A673 (cell line): ENCODE results near the gene NHS. TPM values are rescaled to one million over a fixed set of nuclear protein-coding genes. Genes with fewer than 3 reads are reported as not detected.

Experiments used
- BruUV-seq: library from RNA; stranded (reverse); fragments of 400-500 nt; replicated peaks from 2 replicates; lab custom pipeline; 2021; lab: Mats Ljungman, UMichigan
- CTCF ChIA-PET: fragments of 300-600 bp; sonication (Branson Sonifier 250); formaldehyde crosslinking; loops from one replicate; lab custom pipeline; 2022; ENCODE audit warnings: antibody characterized with exemption; lab: Charles Lee
- POLR2A ChIA-PET: fragments of 300-600 bp; sonication (Branson Sonifier 250); formaldehyde crosslinking; loops from one replicate; lab custom pipeline; 2022; ENCODE audit warnings: antibody characterized with exemption; ENCODE audit not compliant: low non-redundant PET; lab: Charles Lee
- DNase-seq: peaks from one replicate; pipeline ENCODE4 v3.0.0-alpha.2; 2015; ENCODE audit warnings: low spot score
- H3K27ac ChIP-seq: fragments of 200-600 bp; sonication (generic); 2 replicates; pipeline ENCODE4 v1.5.1; 2016; ENCODE audit warnings: mixed run types, low read depth, mild to moderate bottlenecking, mixed read lengths, antibody characterized with exemption, low read length; ENCODE audit not compliant: poor library complexity, severe bottlenecking
- H3K27me3 ChIP-seq: fragments of 200-600 bp; sonication (generic); replicated peaks from 2 replicates; pipeline ENCODE4 v1.6.1; 2017; ENCODE audit warnings: mixed run types, low read depth, mild to moderate bottlenecking, mixed read lengths, antibody characterized with exemption, low read length; ENCODE audit not compliant: insufficient read depth, poor library complexity
- H3K36me3 ChIP-seq: fragments of 200-600 bp; sonication (generic); 2 replicates; pipeline ENCODE4 v1.6.1; 2016; ENCODE audit warnings: mixed run types, mild to moderate bottlenecking, mixed read lengths, antibody characterized with exemption, low read length; ENCODE audit not compliant: insufficient read depth, poor library complexity, severe bottlenecking
- H3K4me1 ChIP-seq: fragments of 200-600 bp; sonication (generic); 2 replicates; pipeline ENCODE4 v1.6.1; 2017; ENCODE audit warnings: mixed run types, mild to moderate bottlenecking, mixed read lengths, antibody characterized with exemption, low read length; ENCODE audit not compliant: insufficient read depth, poor library complexity, severe bottlenecking
- H3K4me3 ChIP-seq: fragments of 200-600 bp; sonication (generic); 2 replicates; pipeline ENCODE4 v1.5.1; 2016; ENCODE audit warnings: low read depth, mixed run types, mild to moderate bottlenecking, mixed read lengths, low read length; ENCODE audit not compliant: poor library complexity, severe bottlenecking
- H3K9me3 ChIP-seq: fragments of 200-600 bp; sonication (generic); 2 replicates; pipeline ENCODE4 v1.6.1; 2016; ENCODE audit warnings: mixed run types, low read depth, mild to moderate bottlenecking, mixed read lengths, antibody characterized with exemption, low read length; ENCODE audit not compliant: poor library complexity, severe bottlenecking
- EZH2 ChIP-seq: fragments of 200-600 bp; sonication (generic); IDR thresholded peaks from 2 replicates; pipeline ENCODE4 v1.6.1; 2017; ENCODE audit warnings: borderline replicate concordance, low read depth, mild to moderate bottlenecking, mixed read lengths, antibody characterized with exemption, low read length; ENCODE audit not compliant: poor library complexity, severe bottlenecking
- intact Hi-C: fragments of 100-400 bp; cut with micrococcal nuclease; formaldehyde crosslinking; loops from one replicate; pipeline ENCODE4 v1.10.0; 2022; ENCODE audit not compliant: unreplicated experiment
- total RNA-seq: library from RNA; stranded (reverse); gene quantifications from 2 replicates; pipeline ENCODE4 v1.2.3, GENCODE V29; 2021
- TF ChIP-seq, protein P1 (sequence below): fragments of 300-800, 200-600 bp; sonication (generic); conservative IDR thresholded peaks from 2 replicates; pipeline ENCODE4 v1.5.1; 2017; ENCODE audit warnings: low read depth, mild to moderate bottlenecking, antibody characterized with exemption, low read length, moderate library complexity, mixed read lengths

Gene NHS
- total RNA-seq, 1 experiment from 2014 or later = 0.37 TPM

DNA sequence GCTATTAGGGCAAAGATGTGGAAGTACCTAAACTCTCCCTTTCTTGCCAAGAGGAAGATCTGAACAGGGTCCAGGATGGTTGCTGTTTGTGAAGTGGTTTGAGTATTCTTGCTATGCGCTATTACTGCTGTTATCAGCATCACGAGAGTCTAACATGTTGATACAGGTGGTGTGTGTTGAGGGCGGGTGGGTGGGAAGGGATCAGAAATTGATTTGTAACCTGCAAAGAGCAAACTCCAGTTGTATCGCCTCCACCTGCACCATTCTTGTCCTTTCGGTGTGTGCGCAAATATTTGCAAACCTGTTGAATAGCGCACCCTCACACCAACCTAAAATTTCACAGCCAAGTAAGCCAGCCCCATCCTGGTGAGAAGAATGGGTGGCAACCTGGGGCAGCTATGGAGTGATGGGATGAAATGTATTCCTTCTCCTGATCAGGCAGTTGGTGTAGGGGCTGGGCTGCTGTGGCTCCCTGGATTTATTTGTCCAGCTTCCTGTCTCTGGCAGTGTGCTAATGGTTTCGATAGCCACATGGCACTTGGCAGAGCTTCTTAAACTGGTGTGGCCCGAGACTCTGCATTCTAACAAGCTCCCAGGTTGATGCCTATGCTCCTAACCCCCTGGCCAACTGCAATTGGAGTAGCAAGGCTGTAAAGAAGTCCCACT, 259.7 kb downstream of the NHS start:
- Histone ChIP-seq H3K4me3 (no peak overlapping the region), H3K27me3 (no peaks in the 10 kb centered on the region), H3K36me3 (no peaks in the 10 kb centered on the region), H3K4me1 (no peaks in the 10 kb centered on the region), H3K27ac (no peak overlapping the region), H3K9me3 (no peaks in the 10 kb centered on the region)
- intact Hi-C loops = no loop called here
- ChIA-PET POLR2A (no interaction called here), CTCF (no interaction called here)
- BruUV-seq = no TSS peak
- DNase-seq = no peak
- TF ChIP-seq, protein P1, sequence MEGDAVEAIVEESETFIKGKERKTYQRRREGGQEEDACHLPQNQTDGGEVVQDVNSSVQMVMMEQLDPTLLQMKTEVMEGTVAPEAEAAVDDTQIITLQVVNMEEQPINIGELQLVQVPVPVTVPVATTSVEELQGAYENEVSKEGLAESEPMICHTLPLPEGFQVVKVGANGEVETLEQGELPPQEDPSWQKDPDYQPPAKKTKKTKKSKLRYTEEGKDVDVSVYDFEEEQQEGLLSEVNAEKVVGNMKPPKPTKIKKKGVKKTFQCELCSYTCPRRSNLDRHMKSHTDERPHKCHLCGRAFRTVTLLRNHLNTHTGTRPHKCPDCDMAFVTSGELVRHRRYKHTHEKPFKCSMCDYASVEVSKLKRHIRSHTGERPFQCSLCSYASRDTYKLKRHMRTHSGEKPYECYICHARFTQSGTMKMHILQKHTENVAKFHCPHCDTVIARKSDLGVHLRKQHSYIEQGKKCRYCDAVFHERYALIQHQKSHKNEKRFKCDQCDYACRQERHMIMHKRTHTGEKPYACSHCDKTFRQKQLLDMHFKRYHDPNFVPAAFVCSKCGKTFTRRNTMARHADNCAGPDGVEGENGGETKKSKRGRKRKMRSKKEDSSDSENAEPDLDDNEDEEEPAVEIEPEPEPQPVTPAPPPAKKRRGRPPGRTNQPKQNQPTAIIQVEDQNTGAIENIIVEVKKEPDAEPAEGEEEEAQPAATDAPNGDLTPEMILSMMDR = no peak
- TF ChIP-seq EZH2 = no peak

DNA sequence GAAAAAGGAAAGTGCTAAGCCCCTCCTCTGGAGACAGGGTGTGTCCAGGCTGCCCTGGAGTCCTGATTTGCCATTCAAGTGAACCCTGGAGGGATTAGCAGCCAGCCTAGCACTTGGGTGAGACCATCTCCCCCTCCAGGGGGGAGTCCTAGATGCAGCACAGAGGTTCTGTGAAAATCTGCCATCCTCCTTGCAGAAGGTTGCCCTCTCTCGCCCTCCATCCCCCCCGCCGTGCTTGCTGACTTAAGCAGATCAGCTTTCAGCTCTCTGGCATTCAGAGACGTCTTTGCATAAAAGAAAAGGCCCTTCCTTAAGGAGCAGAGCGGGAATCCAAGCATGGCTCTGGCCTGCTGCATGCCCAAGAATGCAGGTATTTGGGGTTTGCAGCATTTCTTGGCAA, 260.2 kb downstream of the NHS start:
- H3K4me3 ChIP-seq = no peak overlapping the region
- peak; percentile 59 for DNase-seq
- TF ChIP-seq, protein P1 = no peak
- no peak for TF ChIP-seq EZH2
- H3K36me3 ChIP-seq = no peaks in the 10 kb centered on the region
- intact Hi-C loops = no loop called here
- no TSS peak for BruUV-seq
- no peaks in the 10 kb centered on the region for H3K9me3 ChIP-seq
- POLR2A ChIA-PET = no interaction called here
- H3K4me1 ChIP-seq = no peaks in the 10 kb centered on the region
- CTCF ChIA-PET = no interaction called here
- no peaks in the 10 kb centered on the region for H3K27me3 ChIP-seq
- no peak overlapping the region for H3K27ac ChIP-seq

DNA sequence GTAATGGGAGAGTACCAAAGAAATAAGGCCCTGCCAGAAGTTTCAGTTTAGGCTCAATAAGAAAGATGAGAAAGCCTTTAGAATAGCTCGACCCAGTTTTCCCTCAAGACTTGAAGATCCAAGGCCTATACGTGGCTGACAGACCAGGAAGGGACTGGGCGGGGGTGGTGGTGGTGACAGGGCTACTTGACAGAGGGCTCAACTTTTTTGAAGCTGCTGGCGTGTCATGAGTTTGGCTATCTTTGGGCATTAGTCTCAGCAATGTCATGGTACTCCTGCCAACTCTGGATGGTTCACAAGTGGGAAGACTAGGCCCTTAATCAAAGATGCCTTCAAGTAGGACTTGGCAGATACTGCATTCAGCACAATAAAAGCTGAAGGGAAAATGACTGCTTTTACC, 262.2 kb downstream of the NHS start:
- ChIA-PET CTCF (no interaction called here), POLR2A (no interaction called here)
- no TSS peak for BruUV-seq

More for the DNA sequence above, 262.2 kb downstream of the NHS start:
- H3K4me3 ChIP-seq = no peak overlapping the region
- no peaks in the 10 kb centered on the region for H3K4me1 ChIP-seq
- intact Hi-C loops = no loop called here
- no peaks in the 10 kb centered on the region for H3K27me3 ChIP-seq
- H3K36me3 ChIP-seq = no peaks in the 10 kb centered on the region
- DNase-seq = no peak
- no peaks in the 10 kb centered on the region for H3K9me3 ChIP-seq
- H3K27ac ChIP-seq = no peak overlapping the region
- TF ChIP-seq, protein P1 = no peak
- no peak for TF ChIP-seq EZH2
